ENCODE results near the gene GPR39.

GPR39 gene

DNA sequence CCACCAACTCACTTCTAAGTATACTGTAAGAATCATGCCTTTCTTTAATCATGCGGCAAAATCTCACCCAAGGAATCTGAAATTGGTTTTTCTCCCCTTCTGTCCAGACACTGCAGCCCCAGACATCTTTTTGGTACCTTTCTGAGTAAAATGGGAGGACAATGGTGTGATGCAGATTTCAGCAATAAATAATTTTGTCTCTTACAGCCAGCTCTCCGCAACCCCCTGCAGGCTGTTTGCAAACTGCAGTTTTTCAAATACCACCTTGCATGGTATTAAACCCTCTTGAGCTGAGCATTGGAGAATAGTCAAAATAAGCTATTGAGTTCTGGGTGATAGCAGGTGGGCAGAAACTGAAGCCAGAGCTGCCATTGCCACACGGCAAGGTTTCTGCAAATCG, 32.2 kb downstream of the GPR39 start:
- no peak for DNase-seq

- no peak for DNase-seq
These were observed 33.3 kb downstream of the GPR39 start for GRCh38 chr2:132449868-132450267.

GRCh38 chr2:132460781-132461180, 44.2 kb downstream of the GPR39 start:
- DNase-seq: no peak

DNA sequence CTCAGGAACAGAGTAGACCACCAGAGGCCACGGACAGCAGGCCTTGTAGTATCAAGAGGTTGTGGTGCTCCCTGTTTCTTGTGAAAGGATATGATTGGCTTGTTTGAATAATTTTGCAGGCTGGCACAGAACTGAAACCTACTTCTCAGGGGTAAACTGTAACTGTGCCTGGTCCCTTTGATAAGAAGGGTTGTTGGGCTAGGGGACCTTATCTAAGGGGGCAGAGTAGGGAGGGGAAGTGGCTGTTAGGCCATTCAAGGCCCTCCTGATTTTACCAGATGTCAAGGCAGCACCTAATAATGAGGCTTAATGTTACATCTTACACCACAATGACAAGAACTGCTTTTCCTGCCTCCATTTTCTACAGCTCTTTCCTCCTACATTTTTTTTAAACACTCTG, 45.6 kb downstream of the GPR39 start:
- DNase-seq: no peak

- DNase-seq: no peak
These were observed 47.1 kb downstream of the GPR39 start for GRCh38 chr2:132463719-132464118.

- no peak for DNase-seq
These were observed 49.3 kb downstream of the GPR39 start for GRCh38 chr2:132465917-132466316.

GRCh38 chr2:132466428-132467028, 49.9 kb downstream of the GPR39 start:
- no peak for DNase-seq

- DNase-seq: no peak
These were observed 52.4 kb downstream of the GPR39 start for GRCh38 chr2:132468821-132469675.

GRCh38 chr2:132470746-132471145, 54.1 kb downstream of the GPR39 start:
- no peak for DNase-seq

- no peak for DNase-seq
These were observed 56.7 kb downstream of the GPR39 start for GRCh38 chr2:132473174-132473883.

DNA sequence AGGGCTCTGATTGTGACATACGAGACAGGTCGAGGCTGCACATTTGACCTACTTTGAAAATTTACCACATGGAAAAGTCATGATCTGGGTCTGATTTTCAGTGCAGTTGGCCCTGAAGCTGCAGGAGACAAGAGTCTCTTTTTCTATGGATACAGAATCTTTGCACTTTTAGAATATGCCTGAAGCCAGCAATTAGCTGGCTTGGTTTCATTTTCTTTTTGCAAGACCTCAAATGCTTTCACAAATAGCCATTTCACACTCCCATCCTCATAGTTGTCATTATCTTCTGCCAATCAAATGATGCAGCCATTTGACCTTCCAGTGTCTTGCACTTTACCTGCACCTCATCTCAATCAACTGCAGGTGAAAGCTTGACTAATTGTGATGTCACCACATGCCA, 59.0 kb downstream of the GPR39 start:
- no peak for DNase-seq

GRCh38 chr2:132477436-132477835, 60.8 kb downstream of the GPR39 start:
- DNase-seq: no peak

- no peak for DNase-seq
These were observed 61.4 kb downstream of the GPR39 start for GRCh38 chr2:132477962-132478361.

- no peak for DNase-seq
These were observed 62.0 kb downstream of the GPR39 start for GRCh38 chr2:132478461-132479105.

GRCh38 chr2:132479155-132479554, 62.5 kb downstream of the GPR39 start:
- no peak for DNase-seq

GRCh38 chr2:132482821-132483220, 66.2 kb downstream of the GPR39 start:
- DNase-seq: no peak

DNA sequence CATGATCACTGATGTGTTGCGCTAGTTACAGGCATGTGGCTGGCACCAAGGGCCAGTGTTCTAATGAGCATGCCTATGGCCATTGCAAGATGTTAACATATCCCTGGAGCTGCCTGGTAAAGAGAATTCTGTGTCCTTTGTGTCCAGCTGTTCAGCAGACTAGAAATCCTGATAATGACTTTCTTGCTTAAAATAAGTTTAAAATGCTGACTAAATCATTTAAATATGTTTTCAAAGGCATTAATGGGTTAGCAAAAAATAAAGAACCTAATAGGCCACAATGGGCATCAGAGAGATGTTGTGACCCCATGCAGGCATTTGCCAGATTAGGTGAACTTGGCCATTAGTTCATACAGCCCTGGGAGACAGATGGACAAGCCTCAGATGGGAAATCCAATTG, 67.5 kb downstream of the GPR39 start:
- no peak for DNase-seq

GRCh38 chr2:132488491-132488890, 71.9 kb downstream of the GPR39 start:
- no peak for DNase-seq

- no peak for DNase-seq
These were observed 72.5 kb downstream of the GPR39 start for GRCh38 chr2:132489150-132489549.

GRCh38 chr2:132495881-132496280, 79.3 kb downstream of the GPR39 start:
- DNase-seq: no peak

DNA sequence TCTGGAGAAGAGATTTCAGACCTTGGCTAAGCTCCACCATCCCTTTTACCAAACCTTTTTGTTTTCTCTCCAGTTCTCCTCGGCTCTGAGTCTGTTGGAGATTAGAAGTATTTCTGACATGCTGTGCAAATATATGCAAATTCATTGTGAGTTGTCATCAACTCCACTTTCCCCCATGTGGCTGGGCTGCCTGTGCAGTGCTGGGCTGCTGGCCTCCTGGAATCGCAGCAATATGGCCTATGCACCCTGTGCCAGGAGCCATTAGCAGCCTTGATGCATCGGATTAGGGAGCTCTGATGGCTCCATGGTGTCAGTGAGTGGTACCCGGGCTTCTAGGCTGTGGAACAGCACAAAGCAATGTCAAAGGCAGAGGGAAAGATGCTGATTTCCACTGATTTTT, 80.0 kb downstream of the GPR39 start:
- no peak for DNase-seq

DNA sequence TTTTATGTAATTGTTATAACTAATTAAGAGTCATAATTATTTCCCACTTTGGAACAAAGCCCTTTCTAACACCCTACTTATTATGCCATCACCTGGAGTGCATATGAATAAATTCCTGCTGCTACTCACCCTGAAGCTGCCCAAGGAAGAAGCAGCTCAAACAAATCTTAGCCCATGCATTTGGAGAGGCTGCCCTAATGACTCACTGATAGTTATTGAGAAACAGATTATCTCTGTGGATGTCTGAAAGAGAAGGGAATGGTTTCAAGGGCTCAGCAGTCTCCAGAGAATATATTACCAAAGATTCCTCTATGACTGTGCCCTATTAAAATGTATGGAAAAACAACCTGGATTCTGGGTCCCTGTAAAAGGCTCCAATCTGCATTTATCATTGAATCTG, 81.0 kb downstream of the GPR39 start:
- no peak for DNase-seq

- no peak for DNase-seq
These were observed 87.1 kb downstream of the GPR39 start for GRCh38 chr2:132503701-132504100.

DNA sequence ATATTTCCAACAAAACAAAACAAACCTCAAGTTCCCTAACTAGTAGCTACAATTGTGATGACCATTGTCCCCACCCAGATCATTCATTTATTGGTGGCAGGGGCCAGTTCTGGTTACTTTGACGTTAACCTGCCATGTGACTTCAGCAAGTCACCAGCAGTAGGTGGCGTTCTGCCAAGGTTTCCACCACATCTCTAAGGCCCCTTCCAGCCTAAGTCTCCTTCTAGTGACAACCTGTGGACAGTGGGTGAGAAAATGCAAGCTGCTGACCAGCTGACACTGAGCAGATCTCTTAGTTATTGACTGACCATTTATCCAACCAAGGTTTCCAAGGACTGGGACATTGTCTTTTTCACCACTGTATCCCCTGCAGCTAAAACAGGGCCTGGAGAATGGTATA, 98.4 kb downstream of the GPR39 start:
- DNase-seq: no peak
